Suprapubic skin (tissue), 3 donors: Measurements from ENCODE around the gene PIWIL4.

Experiments used
- CTCF ChIP-seq, 2 donors: fragments of 200-600 bp in 1 of 2; fragments of 450-650 bp in 1 of 2; sonication (generic) in 1 of 2; IDR thresholded peaks; one replicate each; pipeline ENCODE4 v1.5.1; 2016 to 2019; ENCODE audit warnings: antibody characterized with exemption in 2 of 2, mild to moderate bottlenecking in 1 of 2, moderate library complexity in 1 of 2
- POLR2AphosphoS5 ChIP-seq, 3 donors: sonication (generic); formaldehyde crosslinking; IDR thresholded peaks; one replicate each; pipeline ENCODE4 v1.6.1; 2017; ENCODE audit warnings: antibody characterized with exemption in 3 of 3

- TF ChIP-seq CTCF (IDR thresholded peaks at IDR 0.05) = no peak
- TF ChIP-seq POLR2AphosphoS5 (IDR thresholded peaks at IDR 0.05) = no peak
Observed at GRCh38 chr11:94590352-94591041, 23.3 kb downstream of the PIWIL4 start.
